GM12892 (cell line): ENCODE data around the gene NENF.

Experiments
- POLR2A ChIP-seq: IDR thresholded peaks from 2 replicates; pipeline ENCODE4 v1.6.1; 2011; ENCODE audit warnings: low read depth, low read length, control low read depth
- POLR2AphosphoS5 ChIP-seq: IDR thresholded peaks from 2 replicates; pipeline ENCODE4 v1.6.1; 2011; ENCODE audit warnings: low read depth, low read length, control low read depth
- TAF1 ChIP-seq: IDR thresholded peaks from 2 replicates; pipeline ENCODE4 v1.6.1; 2011; ENCODE audit warnings: low read depth, mild to moderate bottlenecking, control low read depth, low read length, borderline replicate concordance

DNA sequence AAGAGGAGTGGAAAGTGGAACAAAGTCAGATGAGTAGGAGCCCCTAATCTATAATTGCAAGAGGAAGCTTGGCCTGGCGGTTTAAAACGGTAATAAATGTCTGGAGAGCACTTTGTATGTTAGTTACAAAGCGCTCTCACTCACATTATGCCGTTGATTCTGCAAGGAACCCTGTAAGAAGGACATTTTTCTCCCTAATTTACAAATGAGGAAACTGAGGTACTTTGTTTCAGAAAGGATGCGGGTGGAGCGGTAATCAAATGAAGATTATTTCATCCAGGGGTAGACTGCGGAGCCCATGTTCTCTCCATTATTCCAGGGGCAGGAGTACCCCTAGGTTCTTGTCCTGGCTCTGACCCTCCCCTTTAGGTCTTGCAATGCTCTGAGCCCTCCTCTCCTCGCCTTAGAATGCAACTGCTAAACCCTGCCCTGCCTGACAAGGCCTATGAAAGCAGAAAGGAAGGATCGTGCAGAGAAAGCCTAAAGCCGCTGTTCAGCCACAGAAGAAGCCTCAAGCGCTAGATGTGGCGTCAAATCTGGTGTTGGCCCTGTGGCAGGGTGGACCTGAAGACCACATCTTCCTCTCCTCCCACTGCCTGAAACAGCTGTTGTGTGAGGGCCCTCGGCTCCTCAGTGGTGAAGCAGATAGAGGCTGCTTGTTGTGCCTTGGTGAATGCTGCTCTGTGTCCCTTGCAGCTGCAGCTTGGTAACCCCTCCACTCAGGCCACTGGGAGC, 17.4 kb upstream of the NENF start:
- TF ChIP-seq POLR2A, result no peak
- TF ChIP-seq TAF1, result no peak
- no peak for TF ChIP-seq POLR2AphosphoS5
